GM12878 (cell line): ENCODE measurements around the gene TECPR1. TPM values are rescaled to one million over a fixed set of nuclear protein-coding genes. Genes with fewer than 3 reads are reported as not detected.

ENCODE experiments used
- ATAC-seq: fragments of 200-7000 bp; cut with Tn5 transposase; 3 replicates; pipeline ENCODE4 v1.9.1; 2020; ENCODE audit warnings: mild to moderate bottlenecking, moderate library complexity
- BruUV-seq: library from RNA; stranded (reverse); fragments of 400-500 nt; replicated peaks from 2 replicates; lab custom pipeline; 2021; lab: Mats Ljungman, UMichigan
- CTCF ChIA-PET: fragments of 300-600 bp; sonication (Branson Sonifier 250); formaldehyde crosslinking; extraction: SDS; loops from one replicate; lab custom pipeline; 2021; ENCODE audit warnings: inconsistent platforms; lab: Yijun Ruan, JAX
- POLR2A ChIA-PET: fragments of 350-600 bp; formaldehyde crosslinking; extraction: SDS; loops from one replicate; lab custom pipeline; 2021; ENCODE audit warnings: inconsistent platforms; lab: Charles Lee
- RAD21 ChIA-PET: fragments of 300-600 bp; sonication (Branson Sonifier 250); formaldehyde crosslinking; loops from one replicate; lab custom pipeline; 2023; ENCODE audit warnings: antibody characterized with exemption; ENCODE audit not compliant: unreplicated experiment; lab: Charles Lee
- SMC1A ChIA-PET: fragments of 300-600 bp; sonication (Branson Sonifier 250); formaldehyde crosslinking; loops from one replicate; lab custom pipeline; 2023; ENCODE audit not compliant: unreplicated experiment, uncharacterized antibody; lab: Charles Lee
- DNase-seq: peaks from one replicate; pipeline ENCODE4 v3.0.0-alpha.2; 2011; ENCODE audit warnings: low read depth, low spot score
- FAIRE-seq: peaks from 3 replicates; lab custom pipeline; 2011; peaks lifted over from hg19 to GRCh38; lab: Jason Lieb, UNC
- H2AFZ ChIP-seq: 2 replicates; pipeline ENCODE4 v1.6.0; 2011; ENCODE audit warnings: low read depth, low read length, control low read depth; ENCODE audit not compliant: control insufficient read depth
- H3K27ac ChIP-seq: 2 replicates; pipeline ENCODE4 v1.5.1; 2011; ENCODE audit warnings: control low read depth; ENCODE audit not compliant: control insufficient read depth, insufficient read depth
- H3K27me3 ChIP-seq, 2 experiments: replicated peaks in 1 of 2; 2 replicates each; pipeline versions ENCODE4 v1.6.0 to v1.6.1; 2011; ENCODE audit warnings: low read length in 1 of 2; ENCODE audit not compliant: control insufficient read depth in 2 of 2, insufficient read depth in 2 of 2
- H3K36me3 ChIP-seq, 2 experiments: 2 replicates each; pipeline ENCODE4 v1.5.1; 2011; ENCODE audit warnings: low read length in 1 of 2; ENCODE audit not compliant: control insufficient read depth in 2 of 2, insufficient read depth in 2 of 2
- H3K4me1 ChIP-seq: 2 replicates; pipeline ENCODE4 v1.6.1; 2011; ENCODE audit warnings: mild to moderate bottlenecking, low read length, moderate library complexity, mixed read lengths; ENCODE audit not compliant: control insufficient read depth, insufficient read depth
- H3K4me2 ChIP-seq: 2 replicates; pipeline ENCODE4 v1.6.0; 2011; ENCODE audit warnings: control low read depth; ENCODE audit not compliant: control insufficient read depth, insufficient read depth
- H3K4me3 ChIP-seq: fragments of 200-600 bp; sonication (generic); 2 replicates; pipeline ENCODE4 v1.5.1; 2016
- H3K79me2 ChIP-seq: 2 replicates; pipeline ENCODE4 v1.6.0; 2011; ENCODE audit warnings: low read length; ENCODE audit not compliant: control insufficient read depth, insufficient read depth
- H3K9ac ChIP-seq: 2 replicates; pipeline ENCODE4 v1.8.0; 2011; ENCODE audit warnings: low read length, control low read depth, mixed read lengths; ENCODE audit not compliant: control insufficient read depth, insufficient read depth
- H3K9me3 ChIP-seq: replicated peaks from 3 replicates; pipeline ENCODE4 v1.5.1; 2011; ENCODE audit warnings: mild to moderate bottlenecking, low read length; ENCODE audit not compliant: control insufficient read depth, insufficient read depth
- H4K20me1 ChIP-seq: 2 replicates; pipeline ENCODE4 v1.6.0; 2011; ENCODE audit not compliant: control insufficient read depth, insufficient read depth
- BMI1 ChIP-seq: fragments of 450-650 bp; IDR thresholded peaks from 2 replicates; pipeline ENCODE4 v1.6.1; 2016; ENCODE audit warnings: mild to moderate bottlenecking, moderate library complexity, borderline replicate concordance
- CREB1 ChIP-seq: IDR thresholded peaks from 2 replicates; pipeline ENCODE4 v1.6.1; 2012; ENCODE audit warnings: low read depth, mild to moderate bottlenecking, inconsistent platforms
- NFIC ChIP-seq: IDR thresholded peaks from 2 replicates; pipeline ENCODE4 v1.6.1; 2012; ENCODE audit warnings: low read depth, mild to moderate bottlenecking, inconsistent platforms, low read length, moderate library complexity
- NR2C1 ChIP-seq: fragments of 450-650 bp; IDR thresholded peaks from 2 replicates; pipeline ENCODE4 v1.6.1; 2017; ENCODE audit warnings: antibody characterized with exemption, mild to moderate bottlenecking, moderate library complexity
- NRF1 ChIP-seq: conservative IDR thresholded peaks from 2 replicates; pipeline ENCODE4 v1.6.1; 2011; ENCODE audit warnings: mild to moderate bottlenecking, low read depth, low read length, improper control_type of control experiment
- PAX5 ChIP-seq: IDR thresholded peaks from 2 replicates; pipeline ENCODE4 v1.6.1; 2011; ENCODE audit warnings: low read depth, low read length, borderline replicate concordance
- POLR2AphosphoS5 ChIP-seq: IDR thresholded peaks from 2 replicates; pipeline ENCODE4 v1.6.1; 2011; ENCODE audit warnings: mild to moderate bottlenecking, low read length, inconsistent platforms
- RB1 ChIP-seq: fragments of 450-650 bp; formaldehyde crosslinking; IDR thresholded peaks from 2 replicates; pipeline ENCODE4 v1.6.1; 2017; ENCODE audit warnings: mild to moderate bottlenecking, borderline replicate concordance
- REST ChIP-seq: IDR thresholded peaks from 2 replicates; pipeline ENCODE4 v1.6.1; 2012; ENCODE audit warnings: mild to moderate bottlenecking, low read depth, low read length
- SREBF2 ChIP-seq: IDR thresholded peaks from 2 replicates; pipeline ENCODE4 v1.6.1; 2012; ENCODE audit warnings: mild to moderate bottlenecking, low read length
- TCF3 ChIP-seq: IDR thresholded peaks from 2 replicates; pipeline ENCODE4 v1.6.1; 2012; ENCODE audit warnings: low read depth, mild to moderate bottlenecking, low read length, borderline replicate concordance; ENCODE audit not compliant: insufficient read depth
- ZSCAN29 ChIP-seq: fragments of 450-650 bp; IDR thresholded peaks from 2 replicates; pipeline ENCODE4 v1.6.1; 2017; ENCODE audit warnings: mild to moderate bottlenecking, moderate library complexity
- WGBS: methylation state at CpG from one replicate; pipeline ENCODE4 v1.1.6; 2016; ENCODE audit warnings: low lambda C conversion rate; ENCODE audit not compliant: insufficient replicate concordance, insufficient coverage; ENCODE audit errors: missing lambda C conversion rate; 5-methylcytosine and 5-hydroxymethylcytosine counted together
- in situ Hi-C: fragments of 300-500 bp; cut with MboI; formaldehyde crosslinking; loops from 9 replicates; pipeline ENCODE4 v1.14.3; 2018; ENCODE audit warnings: mixed read lengths
- intact Hi-C: fragments of 100-400 bp; cut with micrococcal nuclease; formaldehyde crosslinking; loops from one replicate; pipeline ENCODE4 v1.14.2; 2022; ENCODE audit not compliant: unreplicated experiment
- polyA plus RNA-seq, 11 experiments: library from polyadenylated mRNA; depleted of rRNA in 4 of 11; unstranded in 6 of 11; stranded (reverse) in 5 of 11; fragments of >200 nt; fragmentation: Nextera tagmentation in 4 of 11; fragmentation: Illumina TruSeq in 1 of 11; extraction: Ambion mirVana in 4 of 11; extraction: Trizol in 1 of 11; gene quantifications; 1 replicate in 1 of 11; 2 replicates in 10 of 11; pipeline versions ENCODE4 v1.2.1 to v1.2.3, GENCODE V29; 2011 to 2016; ENCODE audit warnings: inconsistent platforms in 2 of 11, missing spikeins in 2 of 11, low read depth in 1 of 11
- total RNA-seq, 4 experiments: library from RNA; depleted of rRNA in 3 of 4; stranded (reverse); fragments of >200 nt in 3 of 4; fragmentation: Illumina TruSeq in 1 of 4; extraction: Trizol in 1 of 4; gene quantifications; 2 replicates each; pipeline versions ENCODE4 v1.2.1 to v1.2.3, GENCODE V29; 2013 to 2021

TECPR1 gene
- total and polyA plus RNA-seq, 10 of the 15 experiments (the other 5 are each of a cell fraction or from before 2014, with no cell fraction given), result 0.26 to 16.8 (median 4.2) TPM

DNA sequence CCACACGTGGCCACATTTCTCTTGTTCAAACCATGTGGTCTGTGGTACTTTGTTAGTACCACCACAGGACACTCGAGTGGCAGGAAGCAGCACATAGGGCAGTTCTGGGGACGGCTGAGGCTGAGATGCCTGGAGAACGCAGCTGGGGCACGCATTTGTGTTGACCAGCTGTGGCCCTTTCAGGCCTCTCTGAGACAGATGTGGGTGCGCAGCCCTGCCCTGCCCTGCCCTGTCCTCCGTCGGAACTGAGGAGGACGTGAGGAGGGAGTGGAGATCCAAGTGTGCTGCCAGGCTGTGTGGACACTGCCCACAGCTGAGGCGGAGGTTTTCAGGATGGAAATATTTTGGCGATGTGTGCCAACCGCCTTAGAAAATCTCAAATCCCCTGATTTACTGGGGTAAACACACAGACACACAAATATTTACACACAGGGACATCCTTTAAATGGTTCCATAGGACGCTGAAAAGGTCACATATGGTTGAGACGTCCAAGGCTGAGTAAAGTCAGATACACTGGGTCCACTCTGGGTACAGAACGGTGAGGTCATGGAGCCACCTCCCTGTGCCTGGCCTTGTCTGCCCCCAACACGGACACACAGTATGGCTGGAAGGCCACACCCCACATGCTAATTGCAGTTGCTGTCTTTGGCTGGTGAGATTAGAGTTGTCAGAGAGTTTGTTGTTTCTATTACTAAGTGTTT, 26.0 kb downstream of the TECPR1 start:
- CTCF ChIA-PET, result no interaction called here
- Histone ChIP-seq H3K4me2 (no peak overlapping the region), H3K36me3 (no peaks in the 10 kb centered on the region), H3K27me3 (no peaks in the 10 kb centered on the region), H4K20me1 (no peaks in the 10 kb centered on the region), H3K9ac (no peak overlapping the region), H3K4me3 (no peak overlapping the region), H3K4me1 (no peaks in the 10 kb centered on the region), H3K9me3 (no peaks in the 10 kb centered on the region), H3K79me2 (no peaks in the 10 kb centered on the region), H3K27ac (no peak overlapping the region), H2AFZ (no peak overlapping the region)
- no peak for ATAC-seq
- RAD21 ChIA-PET, result no interaction called here
- BruUV-seq, result no TSS peak
- 81% methylated on average over 16 of the region's 16 CpGs for WGBS
- POLR2A ChIA-PET, result no interaction called here
- in situ Hi-C loops, result no loop called here
- SMC1A ChIA-PET, result no interaction called here
- intact Hi-C loops, result no loop called here
- no peak for DNase-seq
- no peak for FAIRE-seq
- TF ChIP-seq NR2C1 (no peak), NRF1 (no peak), PAX5 (no peak), POLR2AphosphoS5 (no peak), REST (no peak), SREBF2 (no peak), RB1 (no peak), CREB1 (no peak), NFIC (no peak), TCF3 (no peak), ZSCAN29 (no peak), BMI1 (no peak)
